Type B pancreatic cell (in vitro differentiated cells): ENCODE data around the gene DDHD1. TPM values are rescaled to one million over a fixed set of nuclear protein-coding genes. Genes with fewer than 3 reads are reported as not detected.

Source experiments
- DNase-seq: peaks from one replicate; pipeline ENCODE4 v3.0.0; 2021; ENCODE audit warnings: mixed read lengths; ENCODE audit not compliant: unreplicated experiment; ENCODE audit errors: extremely low spot score
- H3K27ac Mint-ChIP-seq: 2 replicates; pipeline ENCODE4 v1.8.0; 2021; ENCODE audit warnings: mild to moderate bottlenecking, mixed read lengths
- H3K27me3 Mint-ChIP-seq: 2 replicates; pipeline ENCODE4 v1.8.0; 2021; ENCODE audit warnings: mixed read lengths
- H3K36me3 Mint-ChIP-seq: 2 replicates; pipeline ENCODE4 v1.8.0; 2021; ENCODE audit warnings: mixed read lengths
- H3K4me1 Mint-ChIP-seq: one replicate; pipeline ENCODE4 v1.8.0; 2021; ENCODE audit warnings: mixed read lengths; ENCODE audit not compliant: unreplicated experiment
- H3K4me3 Mint-ChIP-seq: 2 replicates; pipeline ENCODE4 v1.8.0; 2021; ENCODE audit warnings: mild to moderate bottlenecking, mixed read lengths
- H3K9me3 Mint-ChIP-seq: 2 replicates; pipeline ENCODE4 v1.8.0; 2021; ENCODE audit warnings: mixed read lengths
- CTCF ChIP-seq: fragments of 200-600 bp; sonication (generic); conservative IDR thresholded peaks from 2 replicates; pipeline ENCODE4 v1.5.0; 2021; ENCODE audit warnings: antibody characterized with exemption, mild to moderate bottlenecking
- total RNA-seq: library from RNA; stranded (reverse); gene quantifications from 2 replicates; pipeline ENCODE4 v1.2.1, GENCODE V29; 2021; ENCODE audit warnings: low replicate concordance

DDHD1 gene
- total RNA-seq, 1 donor from 2014 or later = 19.1 TPM

GRCh38 chr14:53016491-53016890 is 136.6 kb downstream of the DDHD1 start:
- no peaks in the 10 kb centered on the region for H3K27me3 Mint-ChIP-seq
- H3K9me3 Mint-ChIP-seq = peaks cover 5% of the 10 kb centered on the region
- DNase-seq = no peak
- no peaks in the 10 kb centered on the region for H3K4me1 Mint-ChIP-seq
- H3K4me3 Mint-ChIP-seq = no peak overlapping the region
- H3K36me3 Mint-ChIP-seq = no peaks in the 10 kb centered on the region
- no peak for TF ChIP-seq CTCF
- H3K27ac Mint-ChIP-seq = no peak overlapping the region

- Mint-ChIP-seq H3K36me3 (no peaks in the 10 kb centered on the region), H3K27me3 (peaks cover 5% of the 10 kb centered on the region), H3K27ac (no peak overlapping the region)
Measured at GRCh38 chr14:53011053-53011462, 142.1 kb downstream of the DDHD1 start.

GRCh38 chr14:53010193-53011040 is 142.7 kb downstream of the DDHD1 start:
- peaks cover 7% of the 10 kb centered on the region for H3K4me1 Mint-ChIP-seq

More at GRCh38 chr14:53011053-53011462, 142.1 kb downstream of the DDHD1 start:
- DNase-seq = no peak
- no peaks in the 10 kb centered on the region for H3K9me3 Mint-ChIP-seq
- H3K4me1 Mint-ChIP-seq = peaks cover 7% of the 10 kb centered on the region
- TF ChIP-seq CTCF = no peak
- no peak overlapping the region for H3K4me3 Mint-ChIP-seq

GRCh38 chr14:53006931-53007562 is 146.1 kb downstream of the DDHD1 start:
- no peak for TF ChIP-seq CTCF
- no peaks in the 10 kb centered on the region for H3K9me3 Mint-ChIP-seq

More at GRCh38 chr14:53010193-53011040, 142.7 kb downstream of the DDHD1 start:
- Mint-ChIP-seq H3K4me3 (no peak overlapping the region), H3K27me3 (peaks cover 5% of the 10 kb centered on the region), H3K36me3 (no peaks in the 10 kb centered on the region), H3K27ac (no peak overlapping the region), H3K9me3 (no peaks in the 10 kb centered on the region)
- DNase-seq = no peak
- no peak for TF ChIP-seq CTCF

GRCh38 chr14:53004976-53005375 is 148.1 kb downstream of the DDHD1 start:
- no peak for DNase-seq
- Mint-ChIP-seq H3K27ac (no peak overlapping the region), H3K9me3 (no peaks in the 10 kb centered on the region), H3K27me3 (peaks cover 12% of the 10 kb centered on the region), H3K36me3 (no peaks in the 10 kb centered on the region), H3K4me1 (no peaks in the 10 kb centered on the region), H3K4me3 (no peak overlapping the region)
- TF ChIP-seq CTCF = no peak

More at GRCh38 chr14:53006931-53007562, 146.1 kb downstream of the DDHD1 start:
- no peak for DNase-seq
- peaks cover 7% of the 10 kb centered on the region for H3K4me1 Mint-ChIP-seq
- no peaks in the 10 kb centered on the region for H3K36me3 Mint-ChIP-seq
- H3K4me3 Mint-ChIP-seq = no peak overlapping the region
- H3K27me3 Mint-ChIP-seq = peaks cover 9% of the 10 kb centered on the region
- H3K27ac Mint-ChIP-seq = no peak overlapping the region
